ENCODE results near the gene USP49.

The USP49 gene

DNA sequence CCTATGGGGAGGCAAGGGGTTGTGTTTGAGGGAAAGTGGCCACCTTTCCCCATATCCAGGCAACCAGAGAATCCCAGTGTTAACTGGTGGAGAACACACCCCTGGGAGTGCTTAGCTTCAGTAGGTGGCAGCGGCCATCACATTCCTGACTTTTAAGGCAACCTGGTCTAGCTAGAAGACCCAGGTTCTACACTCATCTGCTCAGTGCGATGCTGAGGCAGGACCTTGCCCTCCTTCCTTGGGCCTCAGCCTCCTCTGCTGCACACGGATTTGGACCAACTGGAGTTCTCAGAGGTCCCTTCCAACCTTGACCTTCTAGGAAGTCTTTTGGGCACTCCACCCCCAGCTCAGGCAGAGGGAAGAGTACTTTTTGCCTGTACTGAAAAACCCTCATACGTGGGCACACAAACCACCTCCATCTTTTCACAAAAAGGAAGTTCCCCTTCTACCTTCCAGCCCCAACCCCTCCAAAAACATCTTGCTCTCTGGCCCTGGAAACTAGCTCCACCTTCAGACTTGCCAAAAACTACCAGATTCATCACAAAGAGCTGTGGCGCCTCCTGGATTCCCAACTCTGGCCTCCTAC lies 43.5 kb upstream of the USP49 start:
- Histone ChIP-seq H2AFZ (ENCODE audit: low read length, unreplicated experiment) (no peak overlapping the region), H3K79me2 (ENCODE audit: control insufficient read depth, insufficient read depth, low read length, unreplicated experiment) (peaks cover 66% of the 10 kb centered on the region), H3K27me3 (ENCODE audit: insufficient read depth, low read length) (no peaks in the 10 kb centered on the region), H3K4me1 (ENCODE audit: control insufficient read depth, insufficient read depth, low read length, unreplicated experiment) (peaks cover 70% of the 10 kb centered on the region), H3K27ac (ENCODE audit: low read depth, low read length) (peak overlapping the region; percentile 63), H3K36me3 (ENCODE audit: insufficient read depth, low read length) (peaks cover 21% of the 10 kb centered on the region; the same call in 1 of the 2 replicates), H3K4me3 (ENCODE audit: low read depth, low read length) (peak overlapping the region; percentile 99)

DNA sequence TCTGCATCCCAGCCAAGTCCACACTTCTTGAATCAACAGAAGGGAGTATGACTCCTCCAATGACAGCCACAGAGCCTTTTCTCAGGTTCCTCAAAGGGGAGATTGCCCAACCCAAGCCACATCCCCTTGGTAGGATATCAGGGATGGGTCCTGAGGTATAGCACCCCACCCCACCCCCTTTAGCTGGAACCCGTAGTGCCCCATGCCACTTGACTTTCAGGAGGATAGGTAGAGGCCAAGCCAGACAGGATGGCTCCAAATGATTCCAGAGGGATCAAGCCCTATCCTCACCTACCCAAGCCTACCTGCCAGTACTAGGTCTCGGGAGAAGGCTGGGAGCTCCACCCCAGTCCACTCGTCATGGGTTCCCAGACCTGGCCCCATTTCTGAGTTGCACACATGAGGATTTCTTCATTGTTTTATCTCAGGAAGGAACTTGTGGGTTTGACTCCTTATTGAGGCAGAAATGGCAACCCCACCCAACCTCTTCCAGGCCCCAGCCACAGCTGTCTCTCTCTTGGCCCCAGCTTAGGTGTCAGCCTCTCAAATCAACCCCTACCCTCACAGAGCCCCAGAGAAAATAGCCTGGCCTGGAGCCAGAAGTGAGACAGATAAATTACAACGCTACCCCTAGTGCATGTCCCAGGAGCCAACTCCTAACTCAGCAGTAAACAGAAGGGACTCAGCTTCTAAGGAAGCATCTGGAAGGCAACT lies 42.8 kb upstream of the USP49 start:
- H3K4me3 ChIP-seq (ENCODE audit: low read depth, low read length), result peak overlapping the region; percentile 99
- no peaks in the 10 kb centered on the region for H3K27me3 ChIP-seq (ENCODE audit: insufficient read depth, low read length)
- H2AFZ ChIP-seq (ENCODE audit: low read length, unreplicated experiment), result no peak overlapping the region
- peak overlapping the region; percentile 63 for H3K27ac ChIP-seq (ENCODE audit: low read depth, low read length)
- H3K79me2 ChIP-seq (ENCODE audit: control insufficient read depth, insufficient read depth, low read length, unreplicated experiment), result peaks cover 66% of the 10 kb centered on the region
- peaks cover 68% of the 10 kb centered on the region for H3K4me1 ChIP-seq (ENCODE audit: control insufficient read depth, insufficient read depth, low read length, unreplicated experiment)
- peaks cover 21% of the 10 kb centered on the region; the same call in 1 of the 2 replicates for H3K36me3 ChIP-seq (ENCODE audit: insufficient read depth, low read length)

DNA sequence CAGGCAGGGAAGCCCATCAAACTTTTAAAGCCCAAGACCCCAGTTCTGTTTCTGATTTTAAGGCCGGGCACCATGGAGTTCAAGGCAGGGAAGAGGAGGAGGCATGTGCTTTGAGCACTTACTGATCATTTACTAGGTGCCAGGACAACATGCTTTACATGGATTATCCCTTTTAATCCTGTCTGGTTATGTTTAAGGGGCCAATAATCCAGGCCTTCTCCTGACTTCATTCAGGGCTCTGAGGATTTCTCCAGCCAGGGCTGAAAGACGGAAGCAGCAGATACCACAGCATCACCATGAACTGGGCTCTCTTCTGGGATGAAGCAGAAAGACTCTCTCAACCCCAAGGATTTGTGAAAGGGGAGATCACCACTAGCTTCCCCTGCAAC lies 42.3 kb upstream of the USP49 start:
- no peaks in the 10 kb centered on the region for H3K27me3 ChIP-seq (ENCODE audit: insufficient read depth, low read length)
- H3K4me1 ChIP-seq (ENCODE audit: control insufficient read depth, insufficient read depth, low read length, unreplicated experiment), result peaks cover 65% of the 10 kb centered on the region
- no peak overlapping the region for H2AFZ ChIP-seq (ENCODE audit: low read length, unreplicated experiment)
- peaks cover 25% of the 10 kb centered on the region for H3K36me3 ChIP-seq (ENCODE audit: insufficient read depth, low read length)
- H3K79me2 ChIP-seq (ENCODE audit: control insufficient read depth, insufficient read depth, low read length, unreplicated experiment), result peaks cover 66% of the 10 kb centered on the region
- no peak overlapping the region for H3K4me3 ChIP-seq (ENCODE audit: low read depth, low read length)
- H3K27ac ChIP-seq (ENCODE audit: low read depth, low read length), result peak overlapping the region; percentile 63

DNA sequence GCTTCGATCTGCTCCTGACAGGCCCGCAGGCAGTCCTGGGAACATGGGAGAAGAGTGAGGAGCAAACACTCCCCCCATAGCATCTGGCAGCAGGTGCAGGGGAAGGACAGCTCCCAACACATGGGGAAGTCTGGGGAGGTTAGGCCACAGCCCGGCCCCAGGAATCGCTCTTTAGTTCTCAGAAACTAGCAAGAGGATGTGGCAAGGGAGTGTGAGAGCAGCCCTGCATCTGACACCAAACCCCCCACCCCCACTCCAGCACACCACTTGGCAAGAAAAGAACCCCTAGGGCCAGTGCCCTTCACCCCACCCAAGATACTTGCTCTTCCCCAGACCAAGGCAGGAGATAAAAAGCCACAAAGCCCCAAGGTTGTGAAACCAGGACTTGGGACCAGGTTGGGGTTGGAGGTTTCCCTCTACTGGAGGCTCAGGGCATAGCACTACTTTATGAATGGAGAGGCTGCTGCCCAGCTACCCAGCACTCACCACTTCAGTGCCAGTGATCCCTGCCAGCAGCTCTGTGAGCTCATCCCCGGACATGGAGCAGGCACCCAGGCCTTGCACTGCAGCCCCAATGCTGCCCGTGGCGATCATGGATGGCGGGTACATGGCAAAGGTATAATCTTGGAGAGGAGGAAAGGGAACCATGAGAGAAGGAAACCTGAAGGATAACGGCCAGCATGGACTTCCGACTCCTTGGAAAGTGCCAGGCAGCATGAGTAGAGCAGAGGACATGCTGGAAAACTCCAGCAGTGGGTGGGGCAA lies 41.1 kb upstream of the USP49 start:
- Histone ChIP-seq H3K36me3 (ENCODE audit: insufficient read depth, low read length) (peaks cover 36% of the 10 kb centered on the region), H3K4me1 (ENCODE audit: control insufficient read depth, insufficient read depth, low read length, unreplicated experiment) (peaks cover 71% of the 10 kb centered on the region), H3K27me3 (ENCODE audit: insufficient read depth, low read length) (no peaks in the 10 kb centered on the region), H2AFZ (ENCODE audit: low read length, unreplicated experiment) (no peak overlapping the region), H3K4me3 (ENCODE audit: low read depth, low read length) (no peak overlapping the region), H3K27ac (ENCODE audit: low read depth, low read length) (peak overlapping the region; percentile 63), H3K79me2 (ENCODE audit: control insufficient read depth, insufficient read depth, low read length, unreplicated experiment) (peaks cover 63% of the 10 kb centered on the region)

DNA sequence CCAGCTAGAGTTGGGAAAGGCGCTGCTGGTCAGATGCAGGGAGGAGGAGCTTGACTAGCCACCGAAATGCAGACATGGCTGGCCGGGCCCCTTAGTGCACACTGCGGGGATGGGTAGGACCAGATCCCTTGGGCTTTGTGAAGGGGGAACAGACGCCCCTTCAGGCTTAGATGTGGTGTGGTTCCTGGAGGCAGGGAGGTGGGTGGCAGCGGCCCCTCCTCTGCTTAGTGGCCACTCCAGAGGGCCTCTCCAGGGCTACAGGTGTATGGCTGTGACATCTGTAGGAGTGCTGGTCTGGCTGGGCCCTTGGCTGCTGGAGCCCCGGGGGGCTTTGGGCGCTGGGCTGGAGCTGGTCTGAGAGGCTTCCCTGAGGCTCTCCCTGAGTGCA lies 40.5 kb upstream of the USP49 start:
- Histone ChIP-seq H3K36me3 (ENCODE audit: insufficient read depth, low read length) (peaks cover 40% of the 10 kb centered on the region), H3K27me3 (ENCODE audit: insufficient read depth, low read length) (no peaks in the 10 kb centered on the region), H3K79me2 (ENCODE audit: control insufficient read depth, insufficient read depth, low read length, unreplicated experiment) (peaks cover 57% of the 10 kb centered on the region)

DNA sequence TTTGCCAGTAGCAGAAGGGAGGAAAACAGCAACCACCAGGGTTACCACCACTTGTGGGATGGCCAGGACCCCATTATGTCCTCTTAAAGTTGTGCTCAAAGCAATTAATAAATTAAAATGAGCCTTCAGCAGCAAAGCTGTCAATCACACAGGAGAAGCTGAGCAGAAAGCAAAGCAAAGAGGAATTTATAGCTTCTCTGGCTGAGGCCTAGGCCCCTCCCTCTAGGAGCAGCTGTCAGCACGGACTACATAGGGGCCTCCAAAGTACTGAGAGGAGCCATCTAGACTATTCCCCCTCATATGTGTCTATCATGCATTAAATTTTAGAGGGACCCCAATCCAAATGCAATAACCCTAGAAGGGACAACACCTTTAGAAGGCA lies 40.0 kb upstream of the USP49 start:
- peaks cover 52% of the 10 kb centered on the region for H3K79me2 ChIP-seq (ENCODE audit: control insufficient read depth, insufficient read depth, low read length, unreplicated experiment)
- H3K4me1 ChIP-seq (ENCODE audit: control insufficient read depth, insufficient read depth, low read length, unreplicated experiment), result peaks cover 71% of the 10 kb centered on the region
- H3K4me3 ChIP-seq (ENCODE audit: low read depth, low read length), result no peak overlapping the region
- peaks cover 43% of the 10 kb centered on the region for H3K36me3 ChIP-seq (ENCODE audit: insufficient read depth, low read length)
- H3K27me3 ChIP-seq (ENCODE audit: insufficient read depth, low read length), result no peaks in the 10 kb centered on the region
- H3K27ac ChIP-seq (ENCODE audit: low read depth, low read length), result 0 out of 2 replicates have a peak overlapping the region, but pooled peaks have one; percentile 8
- H2AFZ ChIP-seq (ENCODE audit: low read length, unreplicated experiment), result no peak overlapping the region

More for the DNA sequence above, 40.5 kb upstream of the USP49 start:
- Histone ChIP-seq H2AFZ (ENCODE audit: low read length, unreplicated experiment) (no peak overlapping the region), H3K4me1 (ENCODE audit: control insufficient read depth, insufficient read depth, low read length, unreplicated experiment) (peaks cover 71% of the 10 kb centered on the region), H3K4me3 (ENCODE audit: low read depth, low read length) (no peak overlapping the region), H3K27ac (ENCODE audit: low read depth, low read length) (peak overlapping the region; percentile 21; the same call in 1 of the 2 replicates)

DNA sequence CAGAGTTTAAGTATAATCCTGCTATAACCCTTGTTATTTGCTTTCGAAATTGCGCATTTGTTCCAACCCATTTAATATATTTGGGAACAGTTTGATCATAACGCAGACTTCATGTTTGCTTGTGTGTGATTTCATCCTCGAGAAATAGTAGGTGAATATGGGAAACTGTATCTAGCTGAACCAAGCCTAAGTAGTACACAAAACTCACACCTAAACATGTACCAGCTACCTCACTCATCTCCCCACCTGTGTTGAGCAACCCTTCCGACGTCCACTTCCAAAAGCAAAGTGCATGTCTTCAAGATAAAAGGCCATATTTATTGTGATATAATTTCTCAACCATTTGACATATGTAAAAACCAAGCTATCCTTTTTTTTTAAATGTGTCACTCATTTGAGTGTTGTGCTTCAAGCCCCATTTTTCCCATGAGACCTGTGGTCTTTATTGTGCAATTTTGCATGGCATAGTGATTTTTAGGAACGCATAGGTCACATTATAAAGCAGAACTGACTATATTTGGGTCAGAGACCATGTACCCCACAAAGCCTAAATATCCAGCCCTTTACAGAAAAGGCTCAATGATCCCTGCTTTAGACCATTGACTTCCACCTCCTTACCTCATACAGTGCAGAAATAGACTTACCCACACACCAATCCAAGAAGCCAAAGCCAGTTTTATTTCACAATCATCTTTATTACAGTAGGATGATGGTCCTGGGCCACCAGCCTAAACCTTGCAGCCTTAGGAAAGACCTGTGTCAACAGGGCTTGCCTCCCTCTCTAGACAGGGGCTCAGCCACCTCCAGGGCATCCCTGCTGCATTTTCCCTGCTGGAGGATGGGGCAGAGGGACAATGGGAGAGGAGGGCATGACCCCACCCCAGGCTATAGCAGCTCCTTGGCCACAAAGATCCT lies 39.4 kb upstream of the USP49 start:
- H3K4me3 ChIP-seq (ENCODE audit: low read depth, low read length), result no peak overlapping the region
- peaks cover 65% of the 10 kb centered on the region for H3K4me1 ChIP-seq (ENCODE audit: control insufficient read depth, insufficient read depth, low read length, unreplicated experiment)
- no peak overlapping the region for H2AFZ ChIP-seq (ENCODE audit: low read length, unreplicated experiment)
- peaks cover 46% of the 10 kb centered on the region for H3K79me2 ChIP-seq (ENCODE audit: control insufficient read depth, insufficient read depth, low read length, unreplicated experiment)
- H3K27me3 ChIP-seq (ENCODE audit: insufficient read depth, low read length), result no peaks in the 10 kb centered on the region
- H3K36me3 ChIP-seq (ENCODE audit: insufficient read depth, low read length), result peaks cover 45% of the 10 kb centered on the region
- H3K27ac ChIP-seq (ENCODE audit: low read depth, low read length), result 0 out of 2 replicates have a peak overlapping the region, but pooled peaks have one; percentile 8

DNA sequence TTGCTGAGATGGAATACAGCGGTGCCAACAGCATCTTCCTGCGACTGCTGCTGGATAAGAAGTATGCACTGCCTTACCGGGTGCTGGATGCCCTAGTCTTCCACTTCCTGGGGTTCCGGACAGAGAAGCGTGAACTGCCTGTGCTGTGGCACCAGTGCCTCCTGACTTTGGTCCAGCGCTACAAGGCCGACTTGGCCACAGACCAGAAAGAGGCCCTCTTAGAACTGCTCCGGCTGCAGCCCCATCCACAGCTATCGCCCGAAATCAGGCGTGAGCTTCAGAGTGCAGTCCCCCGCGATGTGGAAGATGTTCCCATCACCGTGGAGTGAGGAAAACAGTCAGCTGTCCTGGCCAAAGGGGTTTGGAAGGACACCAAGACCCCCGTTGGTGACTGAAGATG lies 37.2 kb upstream of the USP49 start:
- H3K36me3 ChIP-seq (ENCODE audit: insufficient read depth, low read length), result peaks cover 63% of the 10 kb centered on the region
- no peak overlapping the region for H3K27ac ChIP-seq (ENCODE audit: low read depth, low read length)
- no peak overlapping the region for H2AFZ ChIP-seq (ENCODE audit: low read length, unreplicated experiment)
- peaks cover 45% of the 10 kb centered on the region for H3K4me1 ChIP-seq (ENCODE audit: control insufficient read depth, insufficient read depth, low read length, unreplicated experiment)
- H3K79me2 ChIP-seq (ENCODE audit: control insufficient read depth, insufficient read depth, low read length, unreplicated experiment), result peaks cover 28% of the 10 kb centered on the region
- H3K4me3 ChIP-seq (ENCODE audit: low read depth, low read length), result no peak overlapping the region
- H3K27me3 ChIP-seq (ENCODE audit: insufficient read depth, low read length), result no peaks in the 10 kb centered on the region

DNA sequence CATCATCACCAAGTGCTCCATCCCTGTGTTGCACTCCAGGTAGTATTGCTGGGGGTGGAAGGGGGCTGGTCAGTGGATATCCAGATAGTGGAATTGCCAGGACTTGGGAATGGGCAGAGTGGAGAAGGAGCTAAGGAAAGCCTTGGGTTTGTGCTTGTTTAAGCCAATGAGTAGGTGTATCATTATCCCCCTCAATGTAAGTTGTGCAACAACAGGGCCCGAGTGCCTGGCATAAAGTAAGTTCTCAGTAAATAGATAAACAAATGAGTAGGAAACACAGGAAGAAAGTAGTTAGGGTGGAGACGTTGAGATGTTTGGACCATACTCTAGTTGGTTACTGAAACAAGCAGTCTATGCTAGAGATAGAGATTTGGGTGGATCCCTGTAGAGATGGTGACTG lies 36.6 kb upstream of the USP49 start:
- H3K27me3 ChIP-seq (ENCODE audit: insufficient read depth, low read length), result no peaks in the 10 kb centered on the region
- H3K79me2 ChIP-seq (ENCODE audit: control insufficient read depth, insufficient read depth, low read length, unreplicated experiment), result peaks cover 26% of the 10 kb centered on the region
- H3K27ac ChIP-seq (ENCODE audit: low read depth, low read length), result 0 out of 2 replicates have a peak overlapping the region, but pooled peaks have one; percentile 20
- H2AFZ ChIP-seq (ENCODE audit: low read length, unreplicated experiment), result no peak overlapping the region
- H3K4me1 ChIP-seq (ENCODE audit: control insufficient read depth, insufficient read depth, low read length, unreplicated experiment), result peaks cover 44% of the 10 kb centered on the region
- H3K36me3 ChIP-seq (ENCODE audit: insufficient read depth, low read length), result peaks cover 63% of the 10 kb centered on the region
- no peak overlapping the region for H3K4me3 ChIP-seq (ENCODE audit: low read depth, low read length)

DNA sequence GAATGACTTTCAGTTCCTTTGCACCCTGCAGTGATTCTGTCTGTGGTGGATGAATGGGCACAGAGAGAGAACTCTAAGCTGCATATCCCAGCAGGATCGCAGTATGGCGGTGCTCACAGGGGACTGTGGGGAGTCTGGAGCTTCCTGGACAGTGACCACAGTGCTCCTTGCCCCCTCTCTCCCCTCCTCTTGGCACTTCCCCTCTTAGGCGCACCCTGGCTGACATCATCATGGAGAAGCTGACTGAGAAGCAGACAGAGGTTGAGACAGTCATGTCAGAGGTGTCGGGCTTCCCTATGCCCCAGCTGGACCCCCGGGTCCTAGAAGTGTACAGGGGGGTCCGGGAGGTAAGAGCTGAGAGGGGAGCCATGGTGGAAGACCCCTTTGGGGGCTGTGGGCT lies 34.7 kb upstream of the USP49 start:
- Histone ChIP-seq H3K79me2 (ENCODE audit: control insufficient read depth, insufficient read depth, low read length, unreplicated experiment) (peaks cover 21% of the 10 kb centered on the region), H3K27me3 (ENCODE audit: insufficient read depth, low read length) (no peaks in the 10 kb centered on the region), H3K36me3 (ENCODE audit: insufficient read depth, low read length) (peaks cover 60% of the 10 kb centered on the region), H3K4me1 (ENCODE audit: control insufficient read depth, insufficient read depth, low read length, unreplicated experiment) (peaks cover 27% of the 10 kb centered on the region), H3K27ac (ENCODE audit: low read depth, low read length) (no peak overlapping the region), H3K4me3 (ENCODE audit: low read depth, low read length) (no peak overlapping the region), H2AFZ (ENCODE audit: low read length, unreplicated experiment) (no peak overlapping the region)

Measured in ACC112 (cell line).